GM03348 (cell line): ENCODE measurements around the gene DAB1.
"Not testable (repeated sequence)": the region's sequence is repeated elsewhere in the genome, so short reads cannot be mapped to it uniquely, and the experiment has no call there.

Source experiments
- DNase-seq: peaks from one replicate; pipeline ENCODE4 v3.0.0; 2012; ENCODE audit warnings: low spot score

Gene DAB1

GRCh38 chr1:57118948-57119603 is 304.8 kb downstream of the DAB1 start:
- DNase-seq: no peak

DNA sequence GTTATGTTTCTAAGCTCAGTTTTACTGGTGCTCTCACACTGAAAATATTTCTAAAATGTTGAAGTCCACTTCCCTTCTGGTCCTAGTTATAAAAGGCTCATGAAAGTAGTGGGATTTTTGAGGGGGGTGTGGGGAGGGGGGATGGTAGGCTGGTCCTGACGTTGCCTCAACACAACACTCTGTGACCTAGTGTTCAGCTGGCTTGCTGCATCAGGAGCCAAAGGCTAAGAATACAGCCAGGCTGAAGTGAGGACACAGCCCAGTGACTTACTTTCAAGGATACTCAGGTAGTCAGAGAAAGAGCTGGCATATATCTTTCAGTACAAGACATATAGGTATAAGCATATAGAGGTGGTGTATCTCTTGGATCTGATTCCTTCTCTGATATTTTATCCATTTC is 306.1 kb downstream of the DAB1 start:
- DNase-seq: no peak

GRCh38 chr1:57116871-57117270 is 307.0 kb downstream of the DAB1 start:
- DNase-seq: no peak

DNA sequence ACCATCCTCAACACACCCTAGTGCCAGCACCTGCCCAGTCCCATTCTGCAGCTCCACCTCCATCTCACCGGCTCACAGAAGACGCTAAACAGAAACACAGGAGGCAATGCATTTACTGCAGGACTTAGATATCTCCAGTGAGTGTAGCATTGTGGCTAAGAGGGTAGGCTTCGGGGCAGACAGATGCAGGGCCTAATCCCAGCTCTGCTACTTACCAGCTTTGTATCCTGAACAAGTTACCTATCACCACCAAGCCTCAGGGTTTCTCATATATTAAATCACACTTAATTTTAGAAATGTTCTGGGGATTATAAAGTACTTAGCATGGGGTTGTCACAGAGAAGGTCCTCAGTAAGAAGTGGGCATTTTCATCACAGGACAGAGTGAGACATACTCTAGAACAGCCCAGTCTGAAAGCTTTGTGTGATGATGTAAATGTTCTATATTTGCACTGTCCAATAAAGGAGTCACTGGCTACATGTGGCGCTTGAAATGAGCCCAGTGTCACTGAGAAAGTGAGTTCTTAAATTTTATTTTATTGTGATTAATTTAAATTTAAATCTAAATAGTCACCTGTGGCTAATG is 308.7 kb downstream of the DAB1 start:
- DNase-seq: no peak

DNA sequence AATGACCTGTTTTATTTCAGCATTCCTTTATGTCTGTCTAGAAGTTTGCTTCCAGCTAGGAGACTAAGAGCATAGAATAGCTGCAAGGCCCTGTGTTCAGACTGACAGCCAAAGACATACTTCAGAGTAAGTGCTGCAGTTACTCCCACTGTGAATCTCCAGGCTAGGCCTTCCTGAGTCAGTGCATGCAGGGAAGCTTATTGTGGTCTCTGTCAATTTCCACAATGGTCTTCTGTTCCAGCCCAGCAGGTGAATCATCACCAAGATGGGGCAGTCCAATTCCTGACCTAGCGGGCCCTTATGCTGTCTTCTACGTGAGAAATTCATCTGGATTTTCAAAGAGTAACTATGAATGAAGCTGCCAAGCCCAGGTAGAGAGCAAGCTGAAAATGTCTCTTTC is 311.7 kb downstream of the DAB1 start:
- DNase-seq: peak; percentile 12

DNA sequence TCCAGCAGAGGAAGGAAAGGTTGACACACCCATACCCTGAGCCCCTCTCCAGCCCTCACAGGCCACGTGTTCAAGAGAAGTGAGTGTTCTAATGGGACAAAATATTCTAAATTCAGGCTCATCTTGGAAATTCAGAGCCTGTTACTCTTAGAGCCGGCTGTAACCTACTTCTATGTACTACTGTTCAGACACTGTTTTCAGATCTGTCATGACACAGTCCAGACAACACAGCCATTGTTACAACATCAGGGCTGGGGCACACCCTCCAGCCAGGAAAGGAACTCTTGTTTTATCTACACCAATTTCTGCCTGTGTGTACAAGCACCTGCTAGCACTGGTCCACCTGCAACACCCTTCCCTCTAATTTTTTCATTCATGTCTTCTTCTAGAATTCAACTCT is 312.7 kb downstream of the DAB1 start:
- no peak for DNase-seq

DNA sequence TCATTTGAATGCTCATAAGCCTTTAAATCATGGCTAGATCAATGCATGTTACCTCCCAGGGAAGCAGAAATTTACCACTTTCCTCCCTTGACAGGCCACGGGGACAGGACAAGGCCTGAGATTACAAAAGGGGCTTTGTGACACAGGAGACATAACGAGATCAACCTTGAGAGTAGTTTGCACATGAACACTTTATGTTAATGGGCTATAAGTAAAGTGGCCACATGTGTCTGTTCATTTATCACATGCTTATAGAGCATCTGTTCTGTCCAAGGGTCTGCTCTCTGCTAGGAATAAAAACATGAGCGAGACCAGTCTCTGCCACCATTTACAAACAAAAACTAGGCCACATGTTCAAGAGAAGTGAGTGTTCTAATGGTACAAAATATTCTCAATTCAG is 314.0 kb downstream of the DAB1 start:
- DNase-seq: no peak

DNA sequence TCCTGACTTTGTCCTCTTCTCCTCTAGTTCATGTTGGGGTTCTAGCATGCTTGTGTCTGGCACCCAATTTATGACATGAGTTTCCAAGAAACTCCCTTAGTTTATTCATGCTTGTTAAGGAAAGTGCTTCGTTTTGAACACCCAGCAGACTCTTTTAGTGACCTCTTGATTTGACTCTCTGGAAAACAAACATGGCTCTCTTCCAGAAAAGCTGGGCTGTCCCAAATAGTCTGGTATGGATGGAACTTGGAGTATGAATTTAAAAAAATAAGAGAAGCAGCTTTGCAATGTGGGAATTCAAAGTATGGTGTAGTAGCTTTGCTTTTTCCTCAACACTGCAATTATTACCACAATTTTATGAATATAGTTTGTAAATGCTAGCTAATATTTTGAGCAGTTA is 314.6 kb downstream of the DAB1 start:
- peak; percentile 26 for DNase-seq

DNA sequence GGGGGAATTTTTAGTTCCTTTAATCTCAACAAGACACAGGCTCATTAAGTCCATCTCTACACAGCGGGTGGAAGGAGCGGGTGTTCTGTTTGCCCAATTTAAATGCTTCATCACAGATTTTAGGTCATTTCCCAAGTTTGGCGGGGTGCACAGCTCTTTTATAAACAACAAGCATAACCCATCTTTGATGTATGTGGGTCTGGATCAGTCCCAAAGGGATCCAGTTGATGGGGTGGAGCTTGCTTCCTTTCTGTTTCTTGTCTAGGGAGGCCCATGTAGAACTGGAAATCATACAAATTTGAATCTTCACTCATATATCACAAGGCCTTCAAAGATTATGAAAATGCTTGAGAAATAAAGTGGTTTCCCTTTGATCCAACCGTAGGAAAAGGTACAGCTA is 317.6 kb downstream of the DAB1 start:
- no peak for DNase-seq

DNA sequence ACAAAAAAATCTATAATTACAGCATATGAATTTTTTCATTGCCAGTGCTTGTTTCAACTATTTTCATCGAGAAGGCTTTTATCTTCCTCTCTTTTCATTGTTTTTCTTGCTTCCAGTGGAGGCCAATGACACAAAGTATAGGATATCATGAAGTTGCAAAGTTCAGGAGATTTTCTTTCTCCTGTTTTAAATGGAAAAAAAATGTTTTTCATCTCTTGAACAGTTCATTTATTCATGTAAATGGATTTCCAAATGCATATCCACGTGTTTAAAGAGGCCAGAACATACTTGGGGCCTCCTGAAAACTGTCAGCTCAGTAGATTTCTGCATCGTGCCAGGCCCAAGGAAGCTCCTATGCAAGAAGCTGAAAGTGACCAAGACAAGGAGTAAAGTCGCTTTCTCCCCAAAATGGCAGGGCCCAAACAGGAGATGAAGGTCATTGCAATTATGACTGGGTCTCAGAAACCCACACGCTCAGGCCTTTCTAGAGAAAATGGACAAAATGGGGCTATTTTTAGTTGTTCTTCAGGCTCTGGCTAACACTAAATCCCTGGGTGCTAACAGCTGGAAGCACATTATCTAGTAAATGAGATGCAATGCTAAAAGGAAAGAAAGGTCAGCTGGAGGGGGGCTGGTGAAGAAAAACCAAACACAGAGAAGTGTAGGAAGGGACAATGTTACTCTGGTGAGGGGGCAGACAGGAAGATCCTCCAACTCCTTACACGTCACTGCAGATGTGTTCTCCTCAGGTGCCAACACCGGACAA is 321.1 kb downstream of the DAB1 start:
- DNase-seq: no peak

DNA sequence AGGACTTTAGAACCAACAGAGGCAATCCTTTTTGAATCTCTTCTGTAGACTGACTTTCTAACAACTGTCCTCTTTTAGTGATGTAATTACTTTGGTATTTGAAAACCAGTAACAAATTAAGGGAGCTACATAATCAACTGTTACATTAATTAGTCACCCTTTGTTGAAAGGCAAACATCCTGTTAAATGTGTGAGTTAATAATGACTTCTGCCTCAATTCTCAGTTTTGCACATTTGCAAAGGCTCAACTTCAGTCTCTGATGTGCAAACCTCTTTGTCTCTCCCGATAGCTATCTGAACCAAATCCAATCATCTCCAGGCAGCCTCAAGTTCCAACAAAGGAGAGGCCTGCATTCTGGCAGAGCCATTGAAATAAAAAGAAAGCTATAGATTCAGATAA is 322.7 kb downstream of the DAB1 start:
- DNase-seq: no peak

DNA sequence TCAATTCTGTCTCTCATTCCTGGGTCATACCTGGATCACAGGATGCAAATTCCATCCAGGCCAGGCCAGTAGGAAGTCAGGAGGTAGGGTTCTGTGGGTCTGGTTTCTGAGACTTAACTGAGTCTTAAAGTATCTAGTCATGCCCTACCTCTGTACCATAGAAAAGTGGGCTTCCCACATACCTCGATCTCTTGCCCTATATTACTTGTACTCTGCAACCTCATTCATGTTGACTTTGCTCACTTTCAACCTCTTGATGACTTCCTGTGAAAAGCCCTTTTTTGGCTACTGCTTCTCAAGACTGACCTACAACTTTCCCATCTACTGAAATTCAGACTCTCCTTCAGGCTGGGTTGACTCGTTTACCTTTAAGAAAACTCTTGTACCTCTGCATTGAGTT is 329.1 kb downstream of the DAB1 start:
- no peak for DNase-seq

GRCh38 chr1:57093122-57093521 is 330.7 kb downstream of the DAB1 start:
- DNase-seq: no peak

- no peak for DNase-seq
These were observed 332.2 kb downstream of the DAB1 start for GRCh38 chr1:57091642-57092041.

DNA sequence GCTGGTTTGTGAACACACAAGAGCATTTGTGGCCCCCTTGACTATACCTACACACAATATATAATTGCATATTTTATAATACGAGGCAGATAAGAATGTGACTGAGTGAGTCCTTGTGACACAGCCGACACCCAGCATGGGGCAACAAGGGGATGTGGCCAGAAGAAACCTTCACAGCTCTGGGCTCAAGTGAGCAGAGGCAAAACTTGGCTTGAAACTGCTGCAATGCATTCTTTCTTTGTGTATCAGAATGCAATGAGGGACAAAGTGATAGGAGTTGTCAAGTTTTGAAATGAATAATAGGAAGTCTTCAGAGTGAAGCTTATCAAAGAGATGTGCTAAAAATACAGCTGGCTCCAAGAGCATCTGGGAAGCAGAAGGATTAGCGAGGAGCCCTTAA is 334.0 kb downstream of the DAB1 start:
- no peak for DNase-seq

DNA sequence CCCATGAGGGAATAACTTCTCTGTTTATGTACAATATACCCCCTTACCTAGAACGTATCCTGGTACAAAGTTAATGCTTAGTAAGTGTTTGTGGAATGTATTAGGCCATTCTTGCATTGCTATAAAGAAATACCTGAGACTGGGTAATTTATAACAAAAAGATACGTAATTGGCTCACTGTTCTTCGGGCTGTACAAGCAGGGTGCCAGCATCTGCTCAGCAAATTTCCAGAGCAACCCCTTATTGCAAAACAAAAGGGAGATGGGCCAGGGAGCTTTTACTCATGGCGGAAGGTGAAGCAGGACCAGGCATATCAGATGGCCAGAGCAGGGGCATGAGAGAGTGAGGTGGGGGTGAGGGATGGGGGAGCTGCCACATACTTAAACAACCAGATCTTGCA is 334.6 kb downstream of the DAB1 start:
- DNase-seq: no peak

- DNase-seq: no peak
These were observed 335.2 kb downstream of the DAB1 start for GRCh38 chr1:57088653-57089052.

DNA sequence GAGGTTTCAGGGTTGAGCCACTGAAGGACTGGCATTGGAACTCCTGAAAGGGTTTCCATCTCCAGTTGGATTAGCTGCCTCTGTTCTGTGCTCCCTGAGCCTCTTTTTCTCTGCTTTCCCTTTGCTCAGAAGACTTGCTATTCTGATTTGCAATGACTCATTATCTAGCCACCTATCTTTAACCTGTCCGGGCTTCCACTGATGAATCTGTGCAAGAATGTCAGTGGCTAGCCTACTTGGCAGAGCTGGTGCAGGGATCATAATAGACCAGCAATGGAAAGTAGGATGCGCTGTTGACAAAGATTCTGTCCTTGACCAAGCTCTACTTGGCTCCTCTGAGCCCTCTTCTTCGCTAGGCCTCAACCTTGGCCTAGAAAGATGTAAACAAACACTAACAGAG is 336.2 kb downstream of the DAB1 start:
- not testable (repeated sequence) for DNase-seq

DNA sequence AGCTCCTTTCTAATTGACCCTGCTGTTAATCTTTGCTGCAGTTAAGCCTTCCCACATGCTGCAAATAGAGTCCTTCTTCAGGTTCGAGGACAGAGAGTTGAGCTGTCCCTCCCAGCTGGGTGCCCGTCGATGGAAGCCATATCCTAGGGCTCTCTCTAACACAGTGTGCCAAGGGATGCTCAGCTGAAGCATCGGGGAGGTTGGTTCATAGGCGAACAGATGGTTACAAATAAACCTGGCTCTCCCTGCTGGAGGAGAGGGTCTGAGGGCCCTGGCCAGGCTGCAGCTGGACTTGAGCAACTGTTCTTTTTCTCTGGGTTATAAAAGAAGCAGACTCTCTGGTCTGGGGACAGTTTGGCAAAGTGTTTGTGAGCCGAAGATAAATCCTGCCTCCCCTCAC is 337.7 kb downstream of the DAB1 start:
- no peak for DNase-seq

GRCh38 chr1:57084701-57085100 is 339.2 kb downstream of the DAB1 start:
- DNase-seq: no peak

DNA sequence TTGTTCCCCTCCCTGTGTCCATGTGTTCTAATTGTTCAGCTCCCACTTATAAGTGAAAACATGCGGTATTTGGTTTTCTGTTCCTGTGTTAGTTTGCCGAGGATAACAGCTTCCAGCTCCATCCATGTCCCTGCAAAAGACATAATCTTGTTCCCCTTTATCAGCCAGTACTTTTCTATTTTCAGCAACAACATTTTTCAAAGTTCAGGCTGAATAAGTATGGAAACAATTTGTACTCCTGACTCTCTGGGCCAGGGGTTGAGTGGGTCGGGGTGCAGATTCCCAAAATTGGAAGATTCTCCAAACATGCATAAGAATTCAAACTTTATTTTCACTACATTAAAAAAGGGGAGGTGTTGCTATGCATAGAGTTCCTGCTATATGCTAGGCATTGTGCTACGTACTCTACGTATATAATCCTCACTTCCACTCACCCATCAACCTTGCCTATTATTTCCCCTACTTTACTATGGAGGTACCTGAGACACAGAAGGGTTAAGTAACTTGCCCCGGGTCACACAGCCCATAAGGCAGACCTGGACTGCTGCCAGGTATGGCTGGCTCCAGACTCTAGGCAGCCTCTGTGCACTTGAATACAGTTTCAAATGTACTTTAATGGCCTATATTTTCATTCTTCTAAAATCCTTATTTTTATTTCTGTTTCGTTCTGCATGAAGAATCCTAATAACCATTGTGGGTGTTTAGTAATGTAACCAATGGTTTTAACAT is 341.0 kb downstream of the DAB1 start:
- DNase-seq: no peak

GRCh38 chr1:57079454-57080157 is 344.3 kb downstream of the DAB1 start:
- no peak for DNase-seq
